Sigmoid colon (tissue), 4 donors: ENCODE measurements around the gene MPP3.

Experiments
- EP300 ChIP-seq, 4 donors: sonication (generic); formaldehyde crosslinking; IDR thresholded peaks; one replicate each; pipeline ENCODE4 v1.6.1; 2017; ENCODE audit warnings: antibody characterized with exemption in 4 of 4
- POLR2A ChIP-seq, 2 donors: fragments of 450-650 bp; IDR thresholded peaks; one replicate each; pipeline ENCODE4 v1.6.1; 2016; ENCODE audit warnings: antibody characterized with exemption in 2 of 2, mild to moderate bottlenecking in 2 of 2, moderate library complexity in 2 of 2
- POLR2AphosphoS5 ChIP-seq, 4 donors: sonication (generic); formaldehyde crosslinking; IDR thresholded peaks; one replicate each; pipeline ENCODE4 v1.6.1; 2017; ENCODE audit warnings: antibody characterized with exemption in 4 of 4
- TF ChIP-seq, protein P1 (sequence below), 4 experiments: fragments of 450-650 bp in 3 of 4; fragments of 200-600 bp in 1 of 4; IDR thresholded peaks; one replicate each; pipeline ENCODE4 v1.5.1; 2016 to 2019; ENCODE audit warnings: antibody characterized with exemption in 4 of 4, mild to moderate bottlenecking in 3 of 4, moderate library complexity in 2 of 4

GRCh38 chr17:43822570-43823190 is 10.3 kb downstream of the MPP3 start:
- TF ChIP-seq, protein P1, sequence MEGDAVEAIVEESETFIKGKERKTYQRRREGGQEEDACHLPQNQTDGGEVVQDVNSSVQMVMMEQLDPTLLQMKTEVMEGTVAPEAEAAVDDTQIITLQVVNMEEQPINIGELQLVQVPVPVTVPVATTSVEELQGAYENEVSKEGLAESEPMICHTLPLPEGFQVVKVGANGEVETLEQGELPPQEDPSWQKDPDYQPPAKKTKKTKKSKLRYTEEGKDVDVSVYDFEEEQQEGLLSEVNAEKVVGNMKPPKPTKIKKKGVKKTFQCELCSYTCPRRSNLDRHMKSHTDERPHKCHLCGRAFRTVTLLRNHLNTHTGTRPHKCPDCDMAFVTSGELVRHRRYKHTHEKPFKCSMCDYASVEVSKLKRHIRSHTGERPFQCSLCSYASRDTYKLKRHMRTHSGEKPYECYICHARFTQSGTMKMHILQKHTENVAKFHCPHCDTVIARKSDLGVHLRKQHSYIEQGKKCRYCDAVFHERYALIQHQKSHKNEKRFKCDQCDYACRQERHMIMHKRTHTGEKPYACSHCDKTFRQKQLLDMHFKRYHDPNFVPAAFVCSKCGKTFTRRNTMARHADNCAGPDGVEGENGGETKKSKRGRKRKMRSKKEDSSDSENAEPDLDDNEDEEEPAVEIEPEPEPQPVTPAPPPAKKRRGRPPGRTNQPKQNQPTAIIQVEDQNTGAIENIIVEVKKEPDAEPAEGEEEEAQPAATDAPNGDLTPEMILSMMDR (IDR thresholded peaks at IDR 0.05), result no peak
- TF ChIP-seq POLR2A (IDR thresholded peaks at IDR 0.05) (no peak), POLR2AphosphoS5 (IDR thresholded peaks at IDR 0.05) (no peak), EP300 (IDR thresholded peaks at IDR 0.05) (no peak)
